SK-N-SH treated with all-trans-retinoic acid at 6 μM for 48 hours (cell line): Measurements from ENCODE around the gene ZNF773.
A peak's percentile ranks its signal among the peaks of the same experiment; 100 is the strongest.
"Not testable (repeated sequence)": the region's sequence is repeated elsewhere in the genome, so short reads cannot be mapped to it uniquely, and the experiment has no call there.

Experiments
- ATAC-seq: fragments of 200-7000 bp; cut with Tn5 transposase; 3 replicates; pipeline ENCODE4 v1.9.1; 2020; ENCODE audit warnings: mild to moderate bottlenecking, moderate library complexity
- BACH2 ChIP-seq: fragments of 250-450 bp; sonication (Bioruptor Pico); IDR thresholded peaks from 2 replicates; pipeline ENCODE4 v1.9.0; 2021; ENCODE audit warnings: mild to moderate bottlenecking, borderline replicate concordance
- CREB5 ChIP-seq: fragments of 250-450 bp; sonication (Bioruptor Pico); IDR thresholded peaks from 2 replicates; pipeline ENCODE4 v1.5.1; 2020; ENCODE audit warnings: low read depth, mild to moderate bottlenecking, moderate library complexity
- CSDC2 ChIP-seq: fragments of 250-450 bp; sonication (Bioruptor Pico); IDR thresholded peaks from 2 replicates; pipeline ENCODE4 v1.5.0; 2020; ENCODE audit warnings: mild to moderate bottlenecking, moderate library complexity
- CSRNP3 ChIP-seq: fragments of 250-450 bp; sonication (Bioruptor Pico); IDR thresholded peaks from 2 replicates; pipeline ENCODE4 v1.5.1; 2021; ENCODE audit warnings: mild to moderate bottlenecking, moderate library complexity
- ESRRG ChIP-seq: fragments of 250-450 bp; sonication (Bioruptor Pico); IDR thresholded peaks from 2 replicates; pipeline ENCODE4 v1.6.1; 2021; ENCODE audit warnings: mild to moderate bottlenecking
- GLIS3 ChIP-seq: fragments of 250-450 bp; sonication (Bioruptor Pico); IDR thresholded peaks from 2 replicates; pipeline ENCODE4 v1.5.0; 2020; ENCODE audit warnings: mild to moderate bottlenecking, moderate library complexity
- OSR1 ChIP-seq: fragments of 250-450 bp; sonication (Bioruptor Pico); IDR thresholded peaks from 2 replicates; pipeline ENCODE4 v1.8.0; 2022; ENCODE audit warnings: moderate library complexity, mild to moderate bottlenecking, inconsistent platforms
- SNAI2 ChIP-seq: fragments of 250-450 bp; sonication (Bioruptor Pico); IDR thresholded peaks from 2 replicates; pipeline ENCODE4 v1.5.0; 2020; ENCODE audit warnings: mild to moderate bottlenecking, moderate library complexity
- TCF4 ChIP-seq: fragments of 250-450 bp; sonication (Bioruptor Pico); IDR thresholded peaks from 2 replicates; pipeline ENCODE4 v1.8.0; 2021; ENCODE audit warnings: mild to moderate bottlenecking, moderate library complexity, borderline replicate concordance
- TOX ChIP-seq: fragments of 250-450 bp; sonication (Bioruptor Pico); IDR thresholded peaks from 2 replicates; pipeline ENCODE4 v1.8.0; 2021; ENCODE audit warnings: mild to moderate bottlenecking, moderate library complexity, borderline replicate concordance
- ZC3H10 ChIP-seq: fragments of 250-450 bp; sonication (Bioruptor Pico); IDR thresholded peaks from 2 replicates; pipeline ENCODE4 v1.5.1; 2021; ENCODE audit warnings: mild to moderate bottlenecking, moderate library complexity
- ZFP3 ChIP-seq: fragments of 250-450 bp; sonication (Bioruptor Pico); IDR thresholded peaks from 2 replicates; pipeline ENCODE4 v1.5.0; 2020; ENCODE audit warnings: mild to moderate bottlenecking, moderate library complexity
- ZNF565 ChIP-seq: fragments of 450-650 bp; formaldehyde crosslinking; conservative IDR thresholded peaks from 2 replicates; pipeline ENCODE4 v1.5.0; 2020; ENCODE audit warnings: low read depth, mild to moderate bottlenecking, moderate library complexity
- ZNF70 ChIP-seq: fragments of 450-650 bp; formaldehyde crosslinking; IDR thresholded peaks from 2 replicates; pipeline ENCODE4 v1.5.0; 2020; ENCODE audit warnings: mild to moderate bottlenecking, moderate library complexity
- ZNF8 ChIP-seq: fragments of 450-650 bp; formaldehyde crosslinking; IDR thresholded peaks from 2 replicates; pipeline ENCODE4 v1.5.0; 2020; ENCODE audit warnings: mild to moderate bottlenecking, moderate library complexity
- TF ChIP-seq, protein P1 (sequence below): fragments of 250-450 bp; sonication (Bioruptor Pico); IDR thresholded peaks from 2 replicates; pipeline ENCODE4 v1.5.0; 2020; ENCODE audit warnings: mild to moderate bottlenecking, moderate library complexity
- TF ChIP-seq, protein P2 (sequence below): fragments of 250-450 bp; sonication (Bioruptor Pico); IDR thresholded peaks from 2 replicates; pipeline ENCODE4 v1.8.0; 2020; ENCODE audit warnings: mild to moderate bottlenecking, moderate library complexity, borderline replicate concordance

The ZNF773 gene

GRCh38 chr19:57473646-57474045, 26.1 kb upstream of the ZNF773 start (continued):
- TF ChIP-seq, protein P1, sequence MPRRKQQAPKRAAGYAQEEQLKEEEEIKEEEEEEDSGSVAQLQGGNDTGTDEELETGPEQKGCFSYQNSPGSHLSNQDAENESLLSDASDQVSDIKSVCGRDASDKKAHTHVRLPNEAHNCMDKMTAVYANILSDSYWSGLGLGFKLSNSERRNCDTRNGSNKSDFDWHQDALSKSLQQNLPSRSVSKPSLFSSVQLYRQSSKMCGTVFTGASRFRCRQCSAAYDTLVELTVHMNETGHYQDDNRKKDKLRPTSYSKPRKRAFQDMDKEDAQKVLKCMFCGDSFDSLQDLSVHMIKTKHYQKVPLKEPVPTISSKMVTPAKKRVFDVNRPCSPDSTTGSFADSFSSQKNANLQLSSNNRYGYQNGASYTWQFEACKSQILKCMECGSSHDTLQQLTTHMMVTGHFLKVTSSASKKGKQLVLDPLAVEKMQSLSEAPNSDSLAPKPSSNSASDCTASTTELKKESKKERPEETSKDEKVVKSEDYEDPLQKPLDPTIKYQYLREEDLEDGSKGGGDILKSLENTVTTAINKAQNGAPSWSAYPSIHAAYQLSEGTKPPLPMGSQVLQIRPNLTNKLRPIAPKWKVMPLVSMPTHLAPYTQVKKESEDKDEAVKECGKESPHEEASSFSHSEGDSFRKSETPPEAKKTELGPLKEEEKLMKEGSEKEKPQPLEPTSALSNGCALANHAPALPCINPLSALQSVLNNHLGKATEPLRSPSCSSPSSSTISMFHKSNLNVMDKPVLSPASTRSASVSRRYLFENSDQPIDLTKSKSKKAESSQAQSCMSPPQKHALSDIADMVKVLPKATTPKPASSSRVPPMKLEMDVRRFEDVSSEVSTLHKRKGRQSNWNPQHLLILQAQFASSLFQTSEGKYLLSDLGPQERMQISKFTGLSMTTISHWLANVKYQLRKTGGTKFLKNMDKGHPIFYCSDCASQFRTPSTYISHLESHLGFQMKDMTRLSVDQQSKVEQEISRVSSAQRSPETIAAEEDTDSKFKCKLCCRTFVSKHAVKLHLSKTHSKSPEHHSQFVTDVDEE: no peak
- no peak for TF ChIP-seq CREB5
- no peak for TF ChIP-seq BACH2 (CRISPR knock-in tag)
- no peak for TF ChIP-seq ZC3H10 (CRISPR knock-in tag)
- TF ChIP-seq ZFP3 (CRISPR knock-in tag): no peak
- no peak for TF ChIP-seq GLIS3 (CRISPR knock-in tag)
- no peak for TF ChIP-seq CSDC2 (CRISPR knock-in tag)
- TF ChIP-seq, protein P2, sequence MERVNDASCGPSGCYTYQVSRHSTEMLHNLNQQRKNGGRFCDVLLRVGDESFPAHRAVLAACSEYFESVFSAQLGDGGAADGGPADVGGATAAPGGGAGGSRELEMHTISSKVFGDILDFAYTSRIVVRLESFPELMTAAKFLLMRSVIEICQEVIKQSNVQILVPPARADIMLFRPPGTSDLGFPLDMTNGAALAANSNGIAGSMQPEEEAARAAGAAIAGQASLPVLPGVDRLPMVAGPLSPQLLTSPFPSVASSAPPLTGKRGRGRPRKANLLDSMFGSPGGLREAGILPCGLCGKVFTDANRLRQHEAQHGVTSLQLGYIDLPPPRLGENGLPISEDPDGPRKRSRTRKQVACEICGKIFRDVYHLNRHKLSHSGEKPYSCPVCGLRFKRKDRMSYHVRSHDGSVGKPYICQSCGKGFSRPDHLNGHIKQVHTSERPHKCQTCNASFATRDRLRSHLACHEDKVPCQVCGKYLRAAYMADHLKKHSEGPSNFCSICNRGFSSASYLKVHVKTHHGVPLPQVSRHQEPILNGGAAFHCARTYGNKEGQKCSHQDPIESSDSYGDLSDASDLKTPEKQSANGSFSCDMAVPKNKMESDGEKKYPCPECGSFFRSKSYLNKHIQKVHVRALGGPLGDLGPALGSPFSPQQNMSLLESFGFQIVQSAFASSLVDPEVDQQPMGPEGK (CRISPR knock-in tag): no peak

- ATAC-seq: peak; percentile 100
- TF ChIP-seq ZNF70 (CRISPR knock-in tag) (no peak), SNAI2 (CRISPR knock-in tag) (no peak), ZNF8 (CRISPR knock-in tag) (no peak), TOX (CRISPR knock-in tag) (no peak), CSDC2 (CRISPR knock-in tag) (no peak), ESRRG (CRISPR knock-in tag) (no peak), ZNF565 (CRISPR knock-in tag) (no peak), TCF4 (CRISPR knock-in tag) (no peak), CSRNP3 (CRISPR knock-in tag) (no peak), OSR1 (CRISPR knock-in tag) (no peak)
- TF ChIP-seq, protein P2 (CRISPR knock-in tag): no peak
- TF ChIP-seq, protein P1: no peak
These were observed 22.3 kb upstream of the ZNF773 start, which contains the start of gene ZNF772 for GRCh38 chr19:57477191-57478008. ZNF772 (minus strand) TSS chr19:57477566; CDS start chr19:57477309, 257 bp downstream.

GRCh38 chr19:57487477-57488298, 12.1 kb upstream of the ZNF773 start, which contains the start of gene ZNF419:
ZNF419 (plus strand) TSS chr19:57487750; CDS start chr19:57487951, 201 bp downstream.
- ATAC-seq: peak; percentile 100

DNA sequence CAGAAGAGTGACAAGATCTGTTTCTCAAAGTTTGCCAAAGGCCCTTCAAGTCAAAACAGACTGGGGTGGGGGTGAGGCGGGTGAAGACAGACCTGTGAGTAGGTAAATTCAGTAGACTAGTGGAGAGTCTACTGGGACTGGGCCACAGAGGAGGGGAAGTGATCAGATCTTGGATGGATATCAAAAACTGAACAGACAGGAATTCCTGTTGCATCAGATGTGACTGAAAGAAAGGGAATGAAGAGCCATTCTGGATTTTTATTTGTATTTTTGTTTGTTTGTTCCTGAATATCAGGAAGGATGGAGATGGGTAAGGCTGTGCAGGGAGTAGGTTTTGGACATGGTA, 11.5 kb upstream of the ZNF773 start:
- peak; percentile 44; the same call in 2 of the 3 replicates for ATAC-seq

- ATAC-seq: not testable (repeated sequence)
These were observed 432 bp upstream of the ZNF773 start for GRCh38 chr19:57499332-57499679.

- peak; percentile 47 for ATAC-seq
These were observed 662 bp downstream of the ZNF773 start for GRCh38 chr19:57500400-57500799.
